Stimulated activated CD4-positive, alpha-beta T cell treated with anti-CD3 and anti-CD28 coated beads, Interleukin-1b, Interleukin-23, amount 100 ng/mL, for 4 hours (primary cell): ENCODE data around the gene KRT26.
"Not testable (repeated sequence)": the region's sequence is repeated elsewhere in the genome, so short reads cannot be mapped to it uniquely, and the experiment has no call there.

Source experiments
- DNase-seq, 2 donors: peaks; one replicate each; pipeline ENCODE4 v3.0.0-alpha.2; 2020; ENCODE audit warnings: low read depth in 2 of 2

Gene KRT26

DNA sequence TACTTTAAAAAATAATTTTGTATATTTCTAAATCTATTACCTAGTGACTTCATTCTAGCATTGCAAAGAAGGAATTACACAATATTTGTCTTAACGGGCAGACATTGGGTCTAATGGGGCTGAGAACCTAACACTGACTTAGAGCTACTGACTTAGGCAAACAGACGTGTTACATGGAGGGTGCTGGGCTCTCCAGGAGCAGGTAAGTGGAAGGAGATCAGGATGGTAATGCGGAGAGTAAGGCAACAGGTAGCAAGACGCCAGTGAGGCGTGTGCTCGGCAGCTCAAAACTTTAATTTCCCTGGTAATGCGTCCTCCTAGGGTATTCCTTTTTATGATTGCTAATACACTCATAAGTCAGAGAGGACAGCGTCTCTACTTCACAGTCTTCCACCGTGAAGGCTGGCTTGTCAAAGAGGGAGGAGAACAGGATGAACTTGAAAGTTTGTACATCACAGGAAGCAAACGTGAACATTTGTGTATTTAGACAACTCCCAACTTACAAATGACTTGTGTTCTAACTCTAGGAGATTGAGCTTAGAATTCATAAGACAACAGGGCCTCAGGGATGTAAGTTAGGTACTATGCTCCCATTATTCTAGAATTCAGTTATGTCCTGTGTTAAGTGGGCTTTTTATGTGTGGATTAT, 23.1 kb upstream of the KRT26 start:
- no peak for DNase-seq

DNA sequence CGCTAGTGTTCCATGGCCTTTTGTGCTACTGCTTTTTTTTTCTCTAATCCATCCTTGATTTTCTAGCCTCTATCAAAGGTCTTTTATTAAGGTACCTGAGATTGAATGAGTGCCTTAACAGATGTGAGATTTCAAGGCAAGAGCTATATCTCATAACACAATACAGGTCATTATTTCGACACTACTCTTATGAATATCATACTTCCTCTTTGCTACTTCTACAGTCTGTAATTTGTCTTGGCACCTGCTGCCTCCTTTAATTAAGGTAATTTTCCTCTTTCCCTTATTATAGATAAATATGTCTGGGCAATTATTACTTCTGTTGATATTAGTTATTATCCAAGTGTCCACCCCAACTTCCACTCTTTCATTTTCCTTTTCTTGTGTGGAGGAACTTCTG, 22.5 kb upstream of the KRT26 start:
- DNase-seq, result no peak

DNA sequence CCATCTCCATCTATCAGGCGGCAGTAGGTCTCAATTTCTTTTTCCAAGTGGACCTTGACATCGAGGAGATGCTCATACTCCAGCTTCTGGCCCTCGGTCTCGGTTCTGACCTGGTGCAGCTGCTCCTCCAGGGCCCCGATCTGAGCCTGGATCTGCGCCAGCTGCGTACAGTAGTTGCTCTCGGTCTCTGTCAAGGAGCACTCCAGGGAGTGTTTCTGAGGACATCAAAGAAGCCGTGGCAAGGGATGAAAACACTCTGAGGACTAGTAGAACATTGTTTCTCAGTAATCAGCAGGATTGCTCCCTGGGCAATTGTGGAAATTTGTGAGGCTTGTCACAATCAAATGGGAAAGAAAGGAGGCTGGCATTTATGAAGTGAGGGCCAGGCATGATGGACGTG, 21.8 kb upstream of the KRT26 start:
- no peak for DNase-seq

DNA sequence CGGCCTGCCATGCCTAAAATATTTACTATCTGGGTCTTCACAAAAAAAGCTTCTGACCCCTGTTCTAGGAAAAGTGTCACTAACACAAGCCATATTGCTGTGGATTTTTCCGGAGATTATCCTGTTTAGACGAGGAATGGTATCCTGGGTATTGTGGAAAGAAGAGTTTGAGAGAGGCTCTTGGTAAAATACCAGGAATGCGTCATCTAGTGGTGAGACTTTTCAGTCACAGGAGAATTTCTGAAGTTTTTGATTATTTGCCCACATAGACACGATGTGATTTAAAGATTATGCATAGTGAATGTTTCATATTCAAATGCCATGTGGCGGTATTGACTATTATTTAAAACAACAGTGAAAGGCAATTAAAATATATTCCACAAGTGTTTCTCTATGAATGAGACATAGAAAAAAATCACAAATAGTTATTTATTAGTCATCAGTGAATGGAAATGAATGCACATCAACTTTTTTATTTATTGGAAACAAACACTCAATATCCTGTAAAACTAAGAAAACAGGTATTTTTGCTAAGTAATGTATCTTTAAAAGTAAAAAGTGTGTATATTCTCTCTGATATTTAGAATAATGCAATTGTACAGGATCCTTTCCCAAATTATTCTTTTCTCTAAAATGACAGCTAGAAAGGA, 19.9 kb upstream of the KRT26 start:
- DNase-seq, result no peak

DNA sequence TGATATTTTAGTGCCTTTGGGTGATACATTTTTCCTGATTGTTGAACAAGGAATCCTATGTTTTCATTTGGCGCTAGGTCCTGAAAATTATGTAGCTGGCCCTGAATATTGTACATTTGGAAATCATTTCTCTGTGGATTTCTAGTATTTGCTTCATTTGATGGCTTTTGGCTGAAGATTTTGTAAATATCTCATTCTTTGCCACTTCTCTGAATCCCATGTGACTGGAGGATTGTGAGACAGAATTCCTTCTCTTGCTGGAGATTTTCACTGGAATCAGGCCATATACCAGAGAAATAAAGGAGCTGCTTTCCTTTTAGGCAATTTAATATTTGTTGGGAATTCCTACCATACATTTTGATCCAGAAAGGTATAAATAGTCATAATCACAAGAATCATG, 19.1 kb upstream of the KRT26 start:
- no peak for DNase-seq

DNA sequence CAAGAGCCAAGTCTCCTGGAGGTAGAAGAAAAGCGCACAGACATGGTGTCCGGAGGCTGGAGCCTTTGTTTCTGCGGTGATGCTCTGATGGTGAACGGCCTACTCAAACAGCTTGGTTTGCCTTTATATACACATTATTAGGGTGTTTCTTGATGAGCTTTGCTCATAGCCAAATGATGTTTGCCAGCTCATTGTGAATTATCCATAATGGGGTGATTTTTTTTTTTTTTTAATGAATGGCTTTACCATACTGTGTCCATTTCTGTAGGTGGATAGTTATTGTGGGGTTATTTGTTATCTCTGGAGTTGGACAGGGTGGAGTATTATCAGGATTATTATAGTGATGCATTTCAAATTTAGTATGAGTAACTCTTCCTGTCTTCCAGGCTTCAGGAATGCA, 10.4 kb upstream of the KRT26 start, which contains the start of gene KRT27:
Gene KRT27 (minus strand): TSS at position 101 of the 400 bp plus-strand sequence. CDS start 57 bp downstream, at position 44.
- no peak for DNase-seq

DNA sequence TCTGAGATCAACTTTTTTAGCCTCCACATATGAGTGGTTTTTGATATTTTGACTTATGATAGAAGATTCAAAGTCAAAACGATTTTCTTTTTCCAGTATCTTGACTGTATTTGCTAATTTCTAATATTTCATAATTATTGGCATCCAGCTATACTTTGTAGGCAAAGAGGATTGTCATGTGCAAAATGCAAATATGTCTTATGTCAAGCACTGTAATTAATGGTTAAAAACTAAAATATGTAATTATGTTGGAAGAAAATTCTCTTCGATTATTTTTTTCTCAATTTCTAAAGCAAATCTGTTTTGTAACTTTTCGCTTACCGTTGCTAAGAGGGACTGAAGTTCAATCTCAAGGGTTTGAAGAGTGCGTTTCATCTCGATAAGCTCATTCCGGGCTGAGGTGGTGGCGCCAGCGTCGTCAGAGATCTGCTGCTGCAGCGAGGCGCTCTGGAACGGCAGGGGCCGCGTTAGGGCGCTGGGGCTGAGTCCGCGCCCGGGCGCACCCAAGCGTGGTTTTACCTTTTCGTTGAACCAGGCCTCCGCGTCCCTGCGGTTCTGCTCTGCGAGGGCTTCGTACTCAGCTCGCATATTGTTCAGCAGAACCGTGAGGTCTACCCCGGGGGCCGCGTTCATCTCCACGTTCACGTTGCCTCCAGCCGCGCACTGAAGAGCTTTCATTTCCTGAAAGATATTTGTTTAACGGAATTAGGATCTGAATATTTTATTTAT, 7.3 kb upstream of the KRT26 start:
- peak in 1 of 2 donors; percentile 7 for DNase-seq

DNA sequence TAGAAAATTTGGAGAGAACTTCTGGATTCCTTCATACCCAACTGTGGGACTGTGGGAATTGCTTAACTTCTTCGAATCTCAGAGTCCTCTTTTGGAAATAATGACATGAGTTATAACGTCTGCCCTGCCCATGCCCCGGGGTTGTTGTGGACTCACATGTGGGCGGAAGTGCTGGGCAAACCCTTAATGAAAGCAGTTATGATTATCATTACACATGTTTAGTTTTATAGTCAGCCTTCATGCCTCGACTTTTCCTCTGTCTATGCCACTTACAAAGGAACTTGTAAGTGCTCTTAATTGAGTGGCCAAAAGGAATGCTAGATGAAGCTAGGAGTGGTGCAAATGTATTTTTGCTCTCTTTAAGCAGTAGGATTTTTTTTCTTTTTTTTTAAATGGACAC, 6.5 kb upstream of the KRT26 start:
- no peak for DNase-seq

DNA sequence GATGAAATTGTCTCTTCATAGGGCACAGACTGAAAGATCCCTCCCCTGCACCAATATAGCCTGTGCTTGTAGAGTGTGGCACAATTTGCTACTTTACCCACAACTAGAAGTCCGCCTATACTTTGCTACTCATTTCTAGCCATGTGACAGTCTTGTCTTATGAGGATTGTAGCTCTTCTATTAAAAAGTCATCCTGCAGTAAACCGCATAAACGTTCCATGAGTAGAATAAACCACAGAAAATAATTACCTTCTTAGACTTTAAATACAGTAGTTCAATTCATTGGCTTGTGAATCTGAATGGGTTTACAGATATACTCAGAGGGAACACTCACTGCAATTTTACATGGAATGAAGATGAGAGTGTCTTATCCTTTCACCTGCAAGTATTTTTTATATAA, 6.0 kb upstream of the KRT26 start:
- no peak for DNase-seq

DNA sequence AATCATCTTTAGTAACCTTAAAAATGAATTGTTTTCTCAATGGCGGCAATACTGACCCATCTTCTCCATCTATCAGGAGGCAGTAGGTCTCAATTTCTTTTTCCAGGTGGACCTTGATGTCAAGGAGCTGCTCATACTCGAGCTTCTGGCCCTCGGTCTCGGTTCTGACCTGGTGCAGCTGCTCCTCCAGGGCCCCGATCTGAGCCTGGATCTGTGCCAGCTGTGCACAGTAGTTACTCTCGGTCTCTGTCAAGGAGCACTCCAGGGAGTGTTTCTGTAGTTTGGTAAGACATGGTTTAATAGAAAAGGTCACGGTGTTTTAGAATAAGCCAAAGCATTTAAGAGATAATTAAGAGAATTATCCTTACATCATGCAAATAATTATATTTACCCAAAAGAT, 5.5 kb upstream of the KRT26 start:
- no peak for DNase-seq

DNA sequence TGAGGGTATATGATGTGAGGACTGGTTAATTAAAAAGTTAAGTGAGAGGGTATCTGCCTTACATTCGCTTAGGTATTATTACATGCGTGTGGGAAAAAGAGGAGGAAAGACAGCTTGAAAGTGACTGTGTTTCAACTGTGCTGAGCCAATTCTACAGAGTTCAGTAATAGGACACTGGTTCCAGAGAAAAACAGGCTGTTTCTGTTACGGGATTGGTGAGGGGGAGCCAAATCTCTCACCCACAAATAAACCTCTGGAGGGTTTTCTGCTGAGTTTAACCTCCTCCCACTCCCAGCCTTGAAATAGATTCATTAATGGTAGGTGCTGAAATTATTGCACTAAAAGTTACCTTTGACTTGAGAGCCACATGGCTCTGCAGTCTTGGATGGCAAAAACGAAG, 3.9 kb upstream of the KRT26 start:
- no peak for DNase-seq

DNA sequence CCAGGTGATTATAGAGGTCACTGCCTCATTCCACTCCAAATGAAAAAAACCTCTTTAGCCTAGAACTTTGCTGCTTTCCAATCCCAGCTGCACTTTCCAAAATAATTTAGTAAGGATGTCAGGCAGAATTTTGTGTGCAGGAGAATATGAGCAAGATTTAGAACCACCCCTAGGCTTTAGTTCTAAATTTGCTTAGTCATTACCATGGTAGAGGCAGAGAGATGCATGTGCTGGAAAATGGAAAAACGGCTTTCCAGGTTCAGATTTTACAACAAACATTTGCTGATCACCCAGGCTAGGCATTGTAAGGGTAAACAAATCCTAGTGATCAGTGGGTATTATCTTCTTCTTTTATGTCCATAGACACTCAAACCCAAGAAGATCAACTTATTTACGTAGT, 6.3 kb downstream of the KRT26 start:
- no peak for DNase-seq

DNA sequence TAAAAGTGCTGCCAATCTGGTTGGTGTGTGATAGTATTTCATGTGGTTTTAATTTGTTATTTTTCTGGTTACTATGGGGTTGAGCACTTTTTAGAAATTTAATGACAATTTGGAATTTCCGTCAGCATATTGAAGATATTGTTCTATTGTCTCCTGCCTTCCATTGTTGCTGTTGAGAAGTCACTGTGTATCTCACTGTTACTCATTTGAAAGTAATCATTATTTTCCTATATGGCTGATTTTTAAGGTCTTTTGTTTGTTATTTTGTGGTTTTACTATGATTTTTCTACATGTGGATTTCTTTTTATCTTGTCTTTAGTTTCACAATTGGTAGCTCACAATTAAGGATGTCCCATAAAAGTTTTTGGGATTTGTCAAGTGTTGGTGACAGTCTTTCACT, 8.2 kb downstream of the KRT26 start:
- no peak for DNase-seq

DNA sequence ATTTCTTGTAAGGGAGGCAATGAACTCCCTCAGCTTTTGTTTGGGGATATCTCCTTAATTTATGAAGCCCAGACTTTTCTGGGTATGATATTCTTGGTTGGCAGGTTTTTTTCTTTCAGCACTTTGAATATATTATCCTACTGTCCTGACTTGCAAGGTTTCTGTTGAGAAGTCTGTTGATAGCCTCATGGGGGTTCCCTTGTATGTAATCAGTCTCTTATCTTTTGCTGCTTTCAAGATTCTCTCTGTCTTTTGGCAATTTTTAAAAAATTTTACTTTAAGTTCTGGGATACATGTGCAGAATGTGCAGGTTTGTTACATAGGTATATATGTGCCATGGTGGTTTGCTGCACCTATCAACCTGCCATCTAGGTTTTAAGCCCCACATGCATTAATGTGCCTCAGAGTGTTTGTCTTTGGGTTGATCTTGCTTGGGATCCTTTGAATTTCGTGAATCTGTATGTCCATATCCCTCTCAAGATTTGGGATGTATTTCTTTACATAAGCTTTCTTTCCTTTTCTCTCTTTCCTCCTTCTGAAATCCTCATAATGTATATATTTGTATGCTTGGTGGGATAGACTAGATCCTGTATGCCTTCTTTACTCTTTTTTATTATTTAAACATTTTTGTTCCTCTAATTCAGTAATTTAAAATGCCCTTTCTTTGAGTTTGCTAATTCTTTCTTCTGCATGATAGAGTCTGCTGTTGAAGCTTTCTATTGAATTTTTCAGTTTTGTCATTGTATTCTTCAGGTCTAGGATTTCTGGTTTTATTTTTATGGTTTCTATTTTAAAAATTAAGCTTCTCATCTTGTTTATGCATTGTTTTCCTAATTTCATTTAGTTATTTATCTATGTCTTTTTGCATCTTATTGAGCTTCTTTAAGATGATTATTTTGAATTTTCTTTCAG, 11.6 kb downstream of the KRT26 start:
- no peak for DNase-seq

DNA sequence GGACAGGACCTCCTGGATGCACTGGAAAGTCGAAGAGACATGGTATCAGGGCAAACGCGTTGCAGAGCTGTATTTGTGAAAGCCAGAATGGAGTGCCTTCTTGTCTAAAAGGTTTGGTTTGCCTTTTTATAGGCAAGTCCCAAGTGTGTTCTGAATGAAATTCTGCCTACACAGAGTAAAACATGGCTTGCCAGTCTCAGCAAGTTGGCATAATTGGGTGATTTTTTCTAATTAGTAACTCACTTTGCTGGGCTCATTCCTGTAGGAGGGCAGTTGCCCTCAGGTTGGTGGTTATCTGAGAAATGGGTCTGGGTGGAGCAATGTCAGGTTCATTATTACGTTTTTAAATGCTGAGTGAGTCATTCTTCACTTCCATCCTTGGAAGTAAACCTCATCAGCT, 16.8 kb downstream of the KRT26 start, which contains the start of gene KRT25:
Gene KRT25 (minus strand): TSS at position 101 of the 400 bp plus-strand sequence. CDS start 60 bp downstream, at position 41.
- no peak for DNase-seq

DNA sequence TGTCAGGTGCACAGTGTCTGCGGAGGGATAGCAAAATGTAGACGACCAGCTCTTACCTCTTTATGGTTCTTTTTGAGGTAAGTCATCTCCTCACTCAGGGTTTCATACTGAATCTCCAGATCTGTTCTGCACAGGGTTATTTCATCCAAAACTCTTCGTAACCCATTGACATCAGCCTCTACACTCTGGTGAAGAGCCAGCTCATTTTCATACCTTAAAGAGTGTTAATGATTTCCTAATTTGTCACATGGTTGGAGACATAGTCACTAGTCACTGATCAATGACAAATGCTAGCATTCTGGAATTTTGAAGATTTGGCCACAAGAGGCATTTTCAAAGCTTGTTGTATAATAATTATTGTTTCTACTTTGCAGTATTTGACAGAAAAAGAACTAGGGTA, 18.2 kb downstream of the KRT26 start:
- no peak for DNase-seq

DNA sequence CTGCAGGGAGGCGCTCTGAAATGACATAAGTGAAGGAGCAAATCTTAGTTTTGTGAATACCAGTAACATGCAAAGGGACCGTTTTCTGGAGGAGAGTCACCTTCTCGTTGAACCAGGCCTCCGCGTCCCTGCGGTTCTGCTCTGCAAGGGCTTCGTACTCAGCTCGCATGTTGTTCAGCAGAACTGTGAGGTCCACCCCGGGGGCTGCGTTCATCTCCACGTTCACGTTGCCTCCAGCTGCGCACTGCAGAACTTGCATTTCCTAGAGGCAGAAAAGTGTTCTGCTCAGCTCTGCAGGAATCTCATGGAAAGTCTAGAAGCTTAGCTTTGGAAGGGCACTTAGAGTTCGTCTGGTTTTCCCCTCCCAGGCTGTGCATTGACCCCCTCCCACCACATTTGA, 20.9 kb downstream of the KRT26 start:
- DNase-seq, result no peak

DNA sequence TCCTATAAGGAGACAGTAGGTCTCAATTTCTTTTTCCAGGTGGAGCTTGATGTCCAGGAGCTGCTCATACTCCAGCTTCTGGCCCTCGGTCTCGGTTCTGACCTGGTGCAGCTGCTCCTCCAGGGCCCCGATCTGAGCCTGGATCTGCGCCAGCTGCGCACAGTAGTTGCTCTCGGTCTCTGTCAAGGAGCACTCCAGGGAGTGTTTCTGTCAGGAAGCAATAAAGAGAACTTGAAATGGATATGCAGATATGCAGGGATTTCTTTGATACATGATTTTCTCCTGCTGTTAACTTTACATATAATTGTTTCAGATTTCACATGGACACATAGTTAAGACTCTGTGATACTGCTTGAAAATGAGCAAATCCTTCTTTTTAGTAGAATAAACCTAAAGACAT, 21.6 kb downstream of the KRT26 start:
- DNase-seq, result no peak

DNA sequence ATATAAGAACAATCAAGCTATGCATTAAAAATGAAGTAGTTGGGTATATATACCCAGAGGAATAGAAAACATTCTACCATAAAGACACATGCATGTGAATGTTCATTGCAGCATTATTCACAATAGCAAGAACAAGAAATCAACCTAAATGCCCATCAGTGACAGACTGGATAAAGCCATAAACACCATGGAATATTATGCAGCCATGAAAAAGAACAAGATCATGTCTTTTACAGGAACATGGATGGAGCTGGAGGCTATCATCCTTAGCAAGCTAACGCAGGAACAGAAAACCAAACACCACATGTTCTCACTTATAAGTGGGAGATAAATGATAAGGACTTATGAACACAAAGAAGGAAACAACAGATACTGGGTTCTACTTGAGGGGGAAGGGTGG, 23.3 kb downstream of the KRT26 start:
- not testable (repeated sequence) for DNase-seq

DNA sequence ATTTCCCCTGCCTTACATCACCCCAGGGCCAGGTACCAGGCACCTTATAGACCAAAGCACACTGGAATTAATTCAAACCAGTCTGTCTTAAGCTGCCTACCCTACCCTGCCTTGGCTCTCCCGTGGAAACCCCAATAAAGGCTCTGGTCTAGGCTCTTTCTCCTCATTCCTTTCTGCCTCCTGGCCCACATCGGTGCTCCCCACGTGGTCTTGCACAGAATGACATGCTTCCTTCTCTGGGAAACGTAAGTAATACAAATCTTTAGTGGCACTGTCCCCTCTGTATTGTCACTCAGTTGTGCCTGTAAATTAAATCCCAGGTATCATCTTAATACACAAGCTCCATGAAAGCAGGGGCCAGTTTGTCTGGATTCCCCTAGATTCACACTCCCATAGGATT, 33.4 kb downstream of the KRT26 start:
- no peak for DNase-seq

DNA sequence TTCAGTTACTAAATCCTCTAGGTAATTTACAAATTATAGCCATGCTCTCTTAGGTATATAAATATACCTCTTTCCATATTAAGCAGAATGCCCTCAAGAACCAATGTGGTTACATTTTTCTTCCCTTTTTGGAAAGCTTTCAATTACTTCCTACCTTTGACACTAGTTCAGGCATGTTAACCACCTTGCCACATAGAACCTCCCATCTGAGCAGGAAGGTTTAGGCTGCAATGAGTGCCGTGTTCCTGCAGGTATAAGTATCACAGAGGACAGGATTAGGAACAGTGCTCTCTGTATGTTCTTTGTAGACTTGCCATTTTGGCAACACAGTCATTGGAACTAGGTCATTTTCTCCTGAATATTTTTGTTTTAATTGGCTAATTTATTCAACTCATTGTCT, 37.0 kb downstream of the KRT26 start:
- DNase-seq, result no peak

DNA sequence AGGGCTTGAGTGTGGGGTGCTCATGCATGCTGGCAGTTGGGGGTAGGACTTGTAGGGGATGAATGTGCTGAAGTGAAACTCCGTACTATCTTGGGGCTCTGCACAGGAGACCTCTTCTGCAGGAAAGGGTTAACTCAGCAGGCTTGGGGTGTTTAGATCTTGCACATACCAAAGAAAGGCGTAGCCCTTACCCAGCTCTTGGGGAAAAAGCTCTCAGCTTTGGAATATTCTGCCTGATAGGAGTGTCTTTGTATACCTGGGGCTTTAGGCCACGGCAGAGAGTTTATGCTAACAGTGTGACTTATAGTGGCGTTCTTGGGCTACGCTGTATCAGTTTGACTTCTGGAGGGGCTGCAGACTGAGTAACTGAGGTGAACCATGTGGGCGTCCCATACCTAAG, 38.0 kb downstream of the KRT26 start:
- no peak for DNase-seq
